Fibroblast of lung (primary cell): ENCODE data around the gene FOXG1. TPM values are rescaled to one million over a fixed set of nuclear protein-coding genes. Genes with fewer than 3 reads are reported as not detected.

Source experiments
- DNase-seq, 2 donors: peaks; one replicate each; pipeline versions ENCODE4 v3.0.0 to v3.0.0-alpha.2; 2010; ENCODE audit warnings: low read depth in 2 of 2
- H2AFZ ChIP-seq: 2 replicates; pipeline ENCODE4 v1.5.1; 2012; ENCODE audit warnings: low read length, control low read depth, inconsistent platforms
- H3K27ac ChIP-seq: 2 replicates; pipeline ENCODE4 v1.5.1; 2011; ENCODE audit warnings: low read length, control low read depth; ENCODE audit not compliant: insufficient read depth
- H3K27me3 ChIP-seq: 2 replicates; pipeline ENCODE4 v1.5.1; 2011; ENCODE audit warnings: mild to moderate bottlenecking, low read length; ENCODE audit not compliant: control insufficient read depth, insufficient read depth
- H3K36me3 ChIP-seq: 2 replicates; pipeline ENCODE4 v1.5.1; 2011; ENCODE audit warnings: low read length; ENCODE audit not compliant: control insufficient read depth, insufficient read depth
- H3K4me1 ChIP-seq: 2 replicates; pipeline ENCODE4 v1.5.1; 2011; ENCODE audit warnings: low read length; ENCODE audit not compliant: control insufficient read depth, insufficient read depth; ENCODE audit errors: extremely low read depth
- H3K4me2 ChIP-seq: 2 replicates; pipeline ENCODE4 v1.5.1; 2011; ENCODE audit warnings: low read length, control low read depth; ENCODE audit not compliant: insufficient read depth; ENCODE audit errors: extremely low read depth
- H3K4me3 ChIP-seq, 4 experiments: fragments of 200-600 bp in 1 of 4; sonication (generic) in 1 of 4; replicated peaks in 1 of 4; 2 replicates each; pipeline ENCODE4 v1.5.1; 2011 to 2016; ENCODE audit warnings: low read length in 4 of 4, low read depth in 3 of 4, mild to moderate bottlenecking in 3 of 4, control low read depth in 2 of 4, inconsistent platforms in 1 of 4, mixed read lengths in 1 of 4; ENCODE audit not compliant: insufficient read depth in 1 of 4; ENCODE audit errors: control extremely low read depth in 1 of 4
- H3K79me2 ChIP-seq: 2 replicates; pipeline ENCODE4 v1.5.1; 2012; ENCODE audit warnings: mild to moderate bottlenecking, low read length, inconsistent platforms; ENCODE audit not compliant: control insufficient read depth, insufficient read depth
- H3K9ac ChIP-seq: 2 replicates; pipeline ENCODE4 v1.5.1; 2011; ENCODE audit warnings: mild to moderate bottlenecking, low read length, control low read depth; ENCODE audit not compliant: insufficient read depth
- H3K9me3 ChIP-seq: 2 replicates; pipeline ENCODE4 v1.5.1; 2012; ENCODE audit warnings: low read depth, low read length; ENCODE audit not compliant: control insufficient read depth, insufficient read depth
- H4K20me1 ChIP-seq: 2 replicates; pipeline ENCODE4 v1.5.1; 2011; ENCODE audit warnings: low read length; ENCODE audit not compliant: control insufficient read depth, insufficient read depth; ENCODE audit errors: extremely low read depth
- EZH2 ChIP-seq: IDR thresholded peaks from 2 replicates; pipeline ENCODE4 v1.5.1; 2012; ENCODE audit warnings: low read length, control low read depth, mild to moderate bottlenecking; ENCODE audit errors: missing control alignments
- polyA plus RNA-seq, 2 donors: library from polyadenylated mRNA; depleted of rRNA in 1 of 2; stranded (reverse) in 1 of 2; unstranded in 1 of 2; fragments of >200 nt; gene quantifications; 2 replicates each; pipeline ENCODE4 v1.2.1, GENCODE V29; 2011 to 2012; ENCODE audit warnings: missing spikeins in 1 of 2
- total RNA-seq: library from RNA; depleted of rRNA; stranded (reverse); fragments of >200 nt; gene quantifications from 2 replicates; pipeline ENCODE4 v1.2.1, GENCODE V29; 2014
- TF ChIP-seq, protein P1 (sequence below), 2 donors: IDR thresholded peaks in 1 of 2; conservative IDR thresholded peaks in 1 of 2; 1 replicate in 1 of 2; 2 replicates in 1 of 2; pipeline ENCODE4 v1.5.1; 2011 to 2012; ENCODE audit warnings: low read length in 2 of 2, control low read depth in 1 of 2, inconsistent platforms in 1 of 2, low read depth in 1 of 2, mild to moderate bottlenecking in 1 of 2

The FOXG1 gene
- total and polyA plus RNA-seq, 2 donors (not counting 1 experiment from before 2014, with no cell fraction given): not detected

DNA sequence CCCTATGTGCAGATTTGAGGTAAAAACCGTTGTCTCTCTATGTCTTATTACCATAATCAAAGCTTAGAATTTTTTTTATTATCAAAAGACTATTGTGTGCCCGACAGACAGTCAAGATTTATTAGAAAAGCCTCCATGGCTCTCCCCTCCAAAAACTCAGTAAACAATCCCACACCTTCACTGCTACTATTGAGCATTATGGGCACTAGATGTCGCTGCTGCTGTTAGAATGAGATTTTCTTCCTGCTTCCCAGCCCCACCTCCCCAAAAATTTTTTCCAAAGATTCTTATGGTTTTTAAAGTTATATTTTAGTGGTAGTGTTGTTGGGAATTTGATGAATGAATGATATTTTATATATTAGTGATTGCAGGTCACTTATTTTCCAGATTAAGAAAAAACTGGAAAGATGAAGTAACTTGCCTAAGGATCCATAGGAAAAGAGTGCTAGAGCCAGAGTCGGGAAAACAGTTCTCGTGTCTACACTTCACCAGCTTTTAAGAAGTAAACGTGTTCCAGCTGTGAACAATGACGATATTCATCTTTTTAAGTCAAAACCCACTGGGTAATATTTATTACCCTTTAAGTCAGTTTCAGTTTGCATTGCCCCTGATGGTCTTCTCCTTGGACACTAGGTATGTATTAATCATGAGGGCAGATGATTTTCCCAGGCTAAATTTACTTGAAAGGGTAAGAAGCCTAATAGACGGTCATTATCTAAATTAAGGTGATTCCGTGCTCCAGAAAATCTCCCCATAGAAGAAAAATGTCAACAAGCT is 12.2 kb upstream of the FOXG1 start:
- Histone ChIP-seq H2AFZ (no peak overlapping the region), H3K27ac (no peak overlapping the region), H3K4me1 (no peaks in the 10 kb centered on the region), H3K4me2 (no peak overlapping the region), H3K27me3 (peaks cover 43% of the 10 kb centered on the region), H4K20me1 (no peaks in the 10 kb centered on the region), H3K4me3 (no peak overlapping the region), H3K79me2 (no peaks in the 10 kb centered on the region), H3K9me3 (no peaks in the 10 kb centered on the region), H3K36me3 (no peaks in the 10 kb centered on the region), H3K9ac (no peak overlapping the region)
- TF ChIP-seq, protein P1, sequence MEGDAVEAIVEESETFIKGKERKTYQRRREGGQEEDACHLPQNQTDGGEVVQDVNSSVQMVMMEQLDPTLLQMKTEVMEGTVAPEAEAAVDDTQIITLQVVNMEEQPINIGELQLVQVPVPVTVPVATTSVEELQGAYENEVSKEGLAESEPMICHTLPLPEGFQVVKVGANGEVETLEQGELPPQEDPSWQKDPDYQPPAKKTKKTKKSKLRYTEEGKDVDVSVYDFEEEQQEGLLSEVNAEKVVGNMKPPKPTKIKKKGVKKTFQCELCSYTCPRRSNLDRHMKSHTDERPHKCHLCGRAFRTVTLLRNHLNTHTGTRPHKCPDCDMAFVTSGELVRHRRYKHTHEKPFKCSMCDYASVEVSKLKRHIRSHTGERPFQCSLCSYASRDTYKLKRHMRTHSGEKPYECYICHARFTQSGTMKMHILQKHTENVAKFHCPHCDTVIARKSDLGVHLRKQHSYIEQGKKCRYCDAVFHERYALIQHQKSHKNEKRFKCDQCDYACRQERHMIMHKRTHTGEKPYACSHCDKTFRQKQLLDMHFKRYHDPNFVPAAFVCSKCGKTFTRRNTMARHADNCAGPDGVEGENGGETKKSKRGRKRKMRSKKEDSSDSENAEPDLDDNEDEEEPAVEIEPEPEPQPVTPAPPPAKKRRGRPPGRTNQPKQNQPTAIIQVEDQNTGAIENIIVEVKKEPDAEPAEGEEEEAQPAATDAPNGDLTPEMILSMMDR (conservative IDR thresholded peaks at IDR 0.05 in 1 of 2, IDR thresholded peaks at IDR 0.05 in 1 of 2; ENCODE audit: low read depth in 1 of 2, low read length in 2 of 2): peak; percentile 73 to 78
- TF ChIP-seq EZH2: no peak
- DNase-seq: peak; percentile 29 to 57

DNA sequence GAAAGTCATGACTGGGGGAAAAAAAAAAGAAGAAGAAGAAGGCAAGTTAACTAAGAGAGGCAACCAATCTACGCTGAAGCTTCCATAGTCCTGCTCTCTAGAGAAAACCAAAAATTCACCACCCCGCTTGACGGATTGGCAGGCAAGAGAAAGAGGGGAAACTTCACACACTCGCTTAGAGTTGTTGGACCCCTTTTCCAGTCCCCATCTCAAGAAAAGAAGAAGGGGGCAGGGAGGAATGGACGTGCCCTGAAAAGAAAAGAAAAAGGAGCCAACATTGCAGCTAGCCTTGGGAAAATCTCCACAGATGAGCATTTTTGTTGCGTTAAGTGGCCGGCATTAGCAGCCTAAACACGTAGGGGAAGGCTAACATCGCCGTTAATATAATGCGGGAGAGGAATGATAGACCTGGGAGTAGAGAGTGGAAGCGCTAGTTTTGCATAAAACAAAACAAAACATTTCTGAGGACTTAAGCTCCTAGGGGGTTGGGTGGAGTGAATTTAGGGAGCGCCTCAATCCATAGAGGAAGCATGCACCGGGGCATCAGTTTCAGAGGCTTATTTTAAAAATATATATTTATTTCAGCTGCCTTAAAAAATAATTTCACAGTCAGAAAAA is 11.3 kb upstream of the FOXG1 start:
- Histone ChIP-seq H3K9ac (no peak overlapping the region), H3K4me1 (no peaks in the 10 kb centered on the region), H3K27ac (no peak overlapping the region), H2AFZ (no peak overlapping the region), H4K20me1 (no peaks in the 10 kb centered on the region), H3K79me2 (no peaks in the 10 kb centered on the region), H3K27me3 (peaks cover 51% of the 10 kb centered on the region), H3K4me3 (no peak overlapping the region), H3K36me3 (no peaks in the 10 kb centered on the region), H3K9me3 (no peaks in the 10 kb centered on the region), H3K4me2 (no peak overlapping the region)
- no peak for DNase-seq
- no peak for TF ChIP-seq EZH2
- TF ChIP-seq, protein P1 (conservative IDR thresholded peaks at IDR 0.05 in 1 of 2, IDR thresholded peaks at IDR 0.05 in 1 of 2; ENCODE audit: low read depth in 1 of 2, low read length in 2 of 2): no peak

DNA sequence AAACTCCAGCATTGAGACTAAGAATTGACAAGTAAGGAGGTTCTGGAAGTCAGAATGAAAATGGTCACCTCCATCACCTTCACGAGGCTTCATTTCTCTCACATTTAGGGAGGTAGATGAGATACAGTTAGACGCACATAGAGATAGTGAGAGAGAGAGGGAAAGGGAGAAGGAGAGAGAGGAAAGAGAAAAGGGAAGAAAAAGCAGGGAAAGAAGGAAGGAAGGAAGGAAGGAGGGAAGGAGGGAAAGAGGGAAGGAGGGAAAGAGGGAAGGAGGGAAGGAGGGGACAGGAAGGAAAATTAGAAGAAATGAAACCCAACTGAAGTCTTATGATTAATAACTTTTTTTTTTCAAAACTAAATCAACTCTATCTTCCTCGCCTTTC is 10.7 kb upstream of the FOXG1 start:
- Histone ChIP-seq H3K27me3 (peaks cover 54% of the 10 kb centered on the region), H3K36me3 (no peaks in the 10 kb centered on the region), H3K79me2 (no peaks in the 10 kb centered on the region), H3K4me1 (no peaks in the 10 kb centered on the region), H3K27ac (no peak overlapping the region), H3K4me3 (no peak overlapping the region), H4K20me1 (no peaks in the 10 kb centered on the region), H2AFZ (no peak overlapping the region), H3K4me2 (no peak overlapping the region), H3K9ac (no peak overlapping the region), H3K9me3 (no peaks in the 10 kb centered on the region)
- no peak for DNase-seq
- TF ChIP-seq, protein P1 (conservative IDR thresholded peaks at IDR 0.05 in 1 of 2, IDR thresholded peaks at IDR 0.05 in 1 of 2; ENCODE audit: low read depth in 1 of 2, low read length in 2 of 2): no peak
- TF ChIP-seq EZH2: no peak
